OCI-LY7 (cell line): ENCODE measurements around the gene POLR2L.

ENCODE experiments used
- EZH2phosphoT487 ChIP-seq: fragments of 200-600 bp; sonication (generic); IDR thresholded peaks from 2 replicates; pipeline ENCODE4 v1.6.1; 2018; ENCODE audit warnings: low read depth, borderline replicate concordance, mild to moderate bottlenecking, mixed run types, antibody characterized with exemption, low read length, moderate library complexity, mixed read lengths
- TF ChIP-seq, protein P1 (sequence below): fragments of 200-600 bp; sonication (generic); conservative IDR thresholded peaks from 2 replicates; pipeline ENCODE4 v1.5.1; 2014; ENCODE audit warnings: mild to moderate bottlenecking, antibody characterized with exemption, low read length, moderate library complexity, mixed read lengths

DNA sequence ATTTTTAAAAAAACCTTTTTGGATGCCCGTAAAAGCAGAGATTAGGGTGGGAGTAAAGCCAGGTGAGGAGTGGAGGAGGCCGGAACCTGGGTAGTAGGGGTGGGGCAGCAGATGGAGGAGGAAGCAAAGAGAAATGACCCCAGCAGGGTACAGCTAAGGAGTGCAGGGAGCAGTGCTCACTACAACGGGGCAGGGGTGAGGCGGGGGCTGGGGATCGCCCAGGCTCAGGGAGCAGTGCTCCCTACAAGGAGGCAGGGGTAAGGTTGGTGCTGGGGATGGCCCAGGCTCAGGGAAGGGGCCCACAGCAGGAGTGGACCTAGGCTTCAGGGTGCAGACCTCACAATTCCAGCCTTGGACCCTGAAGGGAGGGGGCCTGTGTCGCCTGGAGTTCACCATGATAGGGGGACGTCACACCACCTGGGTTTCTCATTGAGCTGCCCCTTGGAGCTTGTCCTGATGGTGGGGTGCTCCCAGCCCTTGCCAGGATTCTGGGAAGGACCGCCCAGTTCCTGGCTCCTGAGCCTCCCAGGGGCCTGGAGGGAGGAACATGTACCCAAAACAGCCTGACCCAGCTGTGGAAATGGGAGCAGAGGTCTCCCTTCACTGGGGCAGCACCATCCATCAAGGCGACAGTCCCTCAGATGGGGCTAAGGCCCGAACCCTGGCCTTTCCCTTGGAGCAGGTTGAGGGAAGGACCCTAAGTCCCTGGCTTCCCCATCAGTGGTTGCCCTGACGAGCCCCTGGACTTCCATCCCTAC lies 26.5 kb downstream of the POLR2L start:
- TF ChIP-seq, protein P1, sequence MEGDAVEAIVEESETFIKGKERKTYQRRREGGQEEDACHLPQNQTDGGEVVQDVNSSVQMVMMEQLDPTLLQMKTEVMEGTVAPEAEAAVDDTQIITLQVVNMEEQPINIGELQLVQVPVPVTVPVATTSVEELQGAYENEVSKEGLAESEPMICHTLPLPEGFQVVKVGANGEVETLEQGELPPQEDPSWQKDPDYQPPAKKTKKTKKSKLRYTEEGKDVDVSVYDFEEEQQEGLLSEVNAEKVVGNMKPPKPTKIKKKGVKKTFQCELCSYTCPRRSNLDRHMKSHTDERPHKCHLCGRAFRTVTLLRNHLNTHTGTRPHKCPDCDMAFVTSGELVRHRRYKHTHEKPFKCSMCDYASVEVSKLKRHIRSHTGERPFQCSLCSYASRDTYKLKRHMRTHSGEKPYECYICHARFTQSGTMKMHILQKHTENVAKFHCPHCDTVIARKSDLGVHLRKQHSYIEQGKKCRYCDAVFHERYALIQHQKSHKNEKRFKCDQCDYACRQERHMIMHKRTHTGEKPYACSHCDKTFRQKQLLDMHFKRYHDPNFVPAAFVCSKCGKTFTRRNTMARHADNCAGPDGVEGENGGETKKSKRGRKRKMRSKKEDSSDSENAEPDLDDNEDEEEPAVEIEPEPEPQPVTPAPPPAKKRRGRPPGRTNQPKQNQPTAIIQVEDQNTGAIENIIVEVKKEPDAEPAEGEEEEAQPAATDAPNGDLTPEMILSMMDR, result no peak
- TF ChIP-seq EZH2phosphoT487, result no peak
